Mucosa of descending colon (tissue), 3 donors: ENCODE data around the gene DENND1B. TPM values are rescaled to one million over a fixed set of nuclear protein-coding genes. Genes with fewer than 3 reads are reported as not detected.
"Not testable (repeated sequence)": the region's sequence is repeated elsewhere in the genome, so short reads cannot be mapped to it uniquely, and the experiment has no call there.

Experiments
- ATAC-seq: fragments of 200-7000 bp; cut with Tn5 transposase; one replicate; pipeline ENCODE4 v1.9.1; 2020; ENCODE audit warnings: mild to moderate bottlenecking, moderate library complexity
- DNase-seq, 3 donors: peaks; one replicate each; pipeline ENCODE4 v3.0.0-alpha.2; 2020
- H3K36me3 ChIP-seq: fragments of 200-600 bp; one replicate; pipeline ENCODE4 v1.8.0; 2021; ENCODE audit warnings: low read depth, mild to moderate bottlenecking
- H3K4me1 ChIP-seq: fragments of 200-600 bp; one replicate; pipeline ENCODE4 v1.8.0; 2021; ENCODE audit warnings: low read depth, mild to moderate bottlenecking
- H3K4me3 ChIP-seq: fragments of 200-600 bp; one replicate; pipeline ENCODE4 v1.8.0; 2021; ENCODE audit warnings: mild to moderate bottlenecking
- H3K9me3 ChIP-seq: fragments of 200-600 bp; one replicate; pipeline ENCODE4 v1.8.0; 2021; ENCODE audit warnings: mild to moderate bottlenecking
- intact Hi-C, 2 donors: fragments of 100-400 bp; cut with DNase I in 1 of 2; cut with micrococcal nuclease in 1 of 2; formaldehyde crosslinking; loops; one replicate each; pipeline versions ENCODE4 v1.11.0 to v1.11.1; 2022; cut with DNase I, micrococcal nuclease
- total RNA-seq, 3 donors: library from RNA; stranded (reverse); fragmentation: NEBNext Ultra II Directional in 2 of 3; extraction: Animal tissue kit (Norgen Biotek cat#: 25700) in 2 of 3; gene quantifications; one replicate each; pipeline versions ENCODE4 v1.2.1 to v1.2.4, GENCODE V29; 2021 to 2023
- TF ChIP-seq, protein P1 (sequence below): fragments of 200-600 bp; IDR thresholded peaks from one replicate; pipeline ENCODE4 v1.8.0; 2022; ENCODE audit warnings: antibody characterized with exemption, mild to moderate bottlenecking
- donor health status: DM: no; HTN: no; CAD: no; lungs with moderate emphysema.
- donor health status: DM: no; HTN: no; CAD: no.
- donor health status: DM: no; HTN: yes; CAD: no.

DENND1B gene
- total RNA-seq, 3 donors from 2014 or later = 29.3 to 54.9 (median 32.2) TPM

DNA sequence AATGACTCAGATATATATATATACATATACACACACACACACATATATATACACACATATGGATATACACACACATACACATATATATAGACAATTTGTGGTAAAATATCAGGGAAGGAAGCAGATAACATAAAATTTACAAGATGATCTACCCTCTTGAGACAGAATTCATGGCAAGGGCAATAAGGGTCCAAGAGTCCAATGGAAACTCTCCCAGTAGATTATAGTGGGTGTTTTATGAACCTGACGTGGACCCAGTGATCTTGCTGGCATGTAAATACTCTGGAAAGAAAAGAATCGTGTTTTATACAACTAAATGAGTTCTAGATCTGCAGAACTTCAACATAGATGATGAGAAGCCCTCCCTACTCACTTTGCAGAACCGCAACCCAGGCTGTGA, 49.3 kb downstream of the DENND1B start:
- no peaks in the 10 kb centered on the region for H3K36me3 ChIP-seq
- peaks cover 17% of the 10 kb centered on the region for H3K9me3 ChIP-seq
- no peak for DNase-seq
- H3K4me3 ChIP-seq = no peak overlapping the region
- TF ChIP-seq, protein P1, sequence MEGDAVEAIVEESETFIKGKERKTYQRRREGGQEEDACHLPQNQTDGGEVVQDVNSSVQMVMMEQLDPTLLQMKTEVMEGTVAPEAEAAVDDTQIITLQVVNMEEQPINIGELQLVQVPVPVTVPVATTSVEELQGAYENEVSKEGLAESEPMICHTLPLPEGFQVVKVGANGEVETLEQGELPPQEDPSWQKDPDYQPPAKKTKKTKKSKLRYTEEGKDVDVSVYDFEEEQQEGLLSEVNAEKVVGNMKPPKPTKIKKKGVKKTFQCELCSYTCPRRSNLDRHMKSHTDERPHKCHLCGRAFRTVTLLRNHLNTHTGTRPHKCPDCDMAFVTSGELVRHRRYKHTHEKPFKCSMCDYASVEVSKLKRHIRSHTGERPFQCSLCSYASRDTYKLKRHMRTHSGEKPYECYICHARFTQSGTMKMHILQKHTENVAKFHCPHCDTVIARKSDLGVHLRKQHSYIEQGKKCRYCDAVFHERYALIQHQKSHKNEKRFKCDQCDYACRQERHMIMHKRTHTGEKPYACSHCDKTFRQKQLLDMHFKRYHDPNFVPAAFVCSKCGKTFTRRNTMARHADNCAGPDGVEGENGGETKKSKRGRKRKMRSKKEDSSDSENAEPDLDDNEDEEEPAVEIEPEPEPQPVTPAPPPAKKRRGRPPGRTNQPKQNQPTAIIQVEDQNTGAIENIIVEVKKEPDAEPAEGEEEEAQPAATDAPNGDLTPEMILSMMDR = no peak
- ATAC-seq = peak; percentile 69
- intact Hi-C loops = no loop called here
- no peaks in the 10 kb centered on the region for H3K4me1 ChIP-seq

DNA sequence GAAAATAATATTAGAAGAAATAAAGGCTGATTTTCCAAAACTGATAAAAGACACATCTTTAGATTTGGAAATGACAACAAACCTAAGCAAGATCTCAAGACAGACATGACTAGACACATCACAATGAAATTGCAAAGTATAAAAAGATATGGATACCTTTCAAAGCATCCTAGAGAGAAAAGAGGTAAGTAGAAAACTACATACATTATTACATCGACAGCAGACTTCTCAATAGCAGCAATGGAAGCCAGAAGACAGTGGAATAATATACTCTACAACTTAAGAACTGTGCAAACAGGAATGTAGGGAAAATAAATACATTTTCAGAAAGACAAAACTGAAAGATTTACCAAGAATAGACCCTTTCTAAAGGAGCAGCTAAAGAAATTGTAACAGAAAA, 50.2 kb downstream of the DENND1B start:
- Histone ChIP-seq H3K4me3 (no peak overlapping the region), H3K4me1 (no peaks in the 10 kb centered on the region), H3K9me3 (peaks cover 17% of the 10 kb centered on the region), H3K36me3 (no peaks in the 10 kb centered on the region)
- TF ChIP-seq, protein P1 = no peak
- intact Hi-C loops = no loop called here
- DNase-seq (no peak), ATAC-seq (no peak)

DNA sequence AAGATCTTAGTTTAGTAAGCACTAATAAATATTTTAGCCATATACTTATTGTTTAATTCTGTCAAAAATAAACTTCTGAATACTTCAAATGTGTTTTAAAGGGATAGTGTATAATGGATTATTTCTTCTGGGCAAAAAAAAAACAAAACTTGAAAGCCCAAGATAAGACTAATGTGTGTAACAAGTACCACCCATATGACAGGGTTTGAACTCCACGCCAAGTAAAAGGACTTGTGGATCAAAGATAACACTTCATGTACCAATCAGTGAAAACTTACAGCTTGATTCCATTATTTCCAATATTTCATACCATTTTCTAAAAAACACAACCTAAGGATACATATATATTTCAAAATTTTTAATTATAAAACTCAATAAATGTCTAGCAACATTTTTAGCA, 59.5 kb downstream of the DENND1B start:
- Histone ChIP-seq H3K36me3 (no peaks in the 10 kb centered on the region), H3K4me3 (no peak overlapping the region), H3K9me3 (no peaks in the 10 kb centered on the region), H3K4me1 (peaks cover 5% of the 10 kb centered on the region)
- intact Hi-C loops = no loop called here
- DNase-seq (no peak), ATAC-seq (no peak)
- TF ChIP-seq, protein P1 = no peak

DNA sequence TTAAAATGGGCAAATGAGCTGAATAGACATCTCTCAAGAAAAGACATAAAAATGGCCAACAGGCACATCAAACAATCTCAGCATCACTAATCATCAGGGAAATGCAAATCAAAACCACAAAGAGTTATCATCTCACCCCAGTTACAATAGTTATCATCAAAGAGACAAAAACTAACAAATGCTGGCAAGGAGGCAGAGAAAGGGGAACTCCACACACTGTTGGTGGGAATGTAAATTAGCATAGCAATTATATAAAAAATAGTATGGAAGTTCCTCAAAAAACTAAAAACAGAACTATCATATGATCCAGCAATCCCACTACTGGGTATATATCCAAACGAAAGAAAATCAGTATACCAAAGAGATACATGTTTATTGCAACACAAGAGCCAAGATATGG, 68.7 kb downstream of the DENND1B start:
- Histone ChIP-seq H3K9me3 (no peaks in the 10 kb centered on the region), H3K4me3 (no peak overlapping the region), H3K4me1 (no peaks in the 10 kb centered on the region), H3K36me3 (no peaks in the 10 kb centered on the region)
- no peak for ATAC-seq
- intact Hi-C loops = no loop called here
- TF ChIP-seq, protein P1 = no peak
- no peak for DNase-seq

DNA sequence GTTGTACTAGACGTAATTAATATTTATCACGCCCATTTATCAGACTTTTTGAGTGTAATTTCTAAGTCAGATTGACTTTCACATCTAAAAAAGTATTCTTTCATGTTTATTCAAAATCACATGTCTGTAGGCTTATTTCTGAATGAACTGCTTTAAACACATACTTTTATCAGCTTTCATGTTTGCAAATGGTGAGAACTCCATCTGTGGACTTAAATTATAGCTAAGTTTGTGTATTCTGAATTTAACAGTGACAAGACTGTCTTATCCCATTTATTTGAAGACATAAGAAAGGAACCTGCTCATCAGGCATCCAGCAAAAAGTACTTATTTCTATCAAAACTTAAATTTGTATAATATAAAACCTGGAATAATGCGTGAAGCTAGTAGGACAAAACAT, 69.3 kb downstream of the DENND1B start:
- TF ChIP-seq, protein P1 = no peak
- intact Hi-C loops = no loop called here
- no peak for ATAC-seq
- no peaks in the 10 kb centered on the region for H3K9me3 ChIP-seq
- no peaks in the 10 kb centered on the region for H3K4me1 ChIP-seq
- no peaks in the 10 kb centered on the region for H3K36me3 ChIP-seq
- no peak overlapping the region for H3K4me3 ChIP-seq
- no peak for DNase-seq

DNA sequence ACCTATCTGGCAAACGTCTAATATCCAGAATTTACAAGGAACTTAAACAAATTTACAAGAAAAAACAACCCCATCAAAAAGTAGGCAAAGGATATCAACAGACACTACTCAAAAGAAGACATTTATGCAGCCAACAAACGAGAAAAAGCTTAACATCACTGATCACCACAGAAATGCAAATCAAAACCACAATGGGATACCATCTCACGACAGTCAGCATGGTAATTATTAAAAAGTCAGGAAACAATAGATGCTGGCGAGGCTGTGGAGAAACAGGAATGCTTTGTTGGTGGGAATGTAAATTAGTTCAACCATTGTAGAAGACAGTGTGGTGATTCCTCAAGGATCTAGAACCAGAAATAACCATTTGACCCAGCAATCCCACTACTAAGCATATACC, 74.6 kb downstream of the DENND1B start:
- H3K4me1 ChIP-seq, intact Hi-C loops, H3K36me3 ChIP-seq, H3K4me3 ChIP-seq, DNase-seq, ATAC-seq, H3K9me3 ChIP-seq: not testable (repeated sequence)
